GM18520 (cell line): ENCODE results near the gene SUPT5H.

ENCODE experiments used
- ATAC-seq: cut with Tn5 transposase; IDR thresholded peaks from one replicate; pipeline ENCODE4 v1.9.1; 2021; ENCODE audit not compliant: unreplicated experiment

Gene SUPT5H

GRCh38 chr19:39496063-39496462 is 50.7 kb downstream of the SUPT5H start:
- ATAC-seq = no peak

GRCh38 chr19:39497701-39497995 is 52.3 kb downstream of the SUPT5H start:
- ATAC-seq = no peak

- no peak for ATAC-seq
Observed at GRCh38 chr19:39497996-39498797, 52.8 kb downstream of the SUPT5H start.

GRCh38 chr19:39498798-39499642 is 53.6 kb downstream of the SUPT5H start, which contains the start of gene DLL3:
Gene DLL3, plus strand, starts transcription at chr19:39498947. Its CDS starts 28 bp downstream, at chr19:39498975.
- ATAC-seq = no peak

- no peak for ATAC-seq
Observed at GRCh38 chr19:39499932-39500331, 54.5 kb downstream of the SUPT5H start.

GRCh38 chr19:39500543-39500942 is 55.2 kb downstream of the SUPT5H start:
- no peak for ATAC-seq

GRCh38 chr19:39501340-39501739 is 56.0 kb downstream of the SUPT5H start:
- no peak for ATAC-seq

- ATAC-seq = no peak
Observed at GRCh38 chr19:39502640-39503417, 57.4 kb downstream of the SUPT5H start.

- ATAC-seq = no peak
Observed at GRCh38 chr19:39506598-39506943, 61.2 kb downstream of the SUPT5H start.

- ATAC-seq = no peak
Observed at GRCh38 chr19:39506944-39507714, 61.7 kb downstream of the SUPT5H start.

GRCh38 chr19:39507715-39508364 is 62.5 kb downstream of the SUPT5H start:
- ATAC-seq = no peak

GRCh38 chr19:39508629-39509028 is 63.2 kb downstream of the SUPT5H start:
- no peak for ATAC-seq

GRCh38 chr19:39509233-39509632 is 63.9 kb downstream of the SUPT5H start:
- ATAC-seq = no peak

- no peak for ATAC-seq
Observed at GRCh38 chr19:39512988-39513387, 67.6 kb downstream of the SUPT5H start.

- no peak for ATAC-seq
Observed at GRCh38 chr19:39514840-39515550, 69.6 kb downstream of the SUPT5H start, which contains the start of gene SELENOV. Gene SELENOV, plus strand, starts transcription at chr19:39515139. Its CDS starts 74 bp downstream, at chr19:39515213.

GRCh38 chr19:39515551-39516191 is 70.3 kb downstream of the SUPT5H start:
- ATAC-seq = no peak

- ATAC-seq = no peak
Observed at GRCh38 chr19:39516270-39516669, 70.9 kb downstream of the SUPT5H start.

GRCh38 chr19:39517432-39517831 is 72.0 kb downstream of the SUPT5H start:
- no peak for ATAC-seq

- no peak for ATAC-seq
Observed at GRCh38 chr19:39518458-39518857, 73.1 kb downstream of the SUPT5H start.
